Fibroblast of lung (primary cell): Measurements from ENCODE around the gene LMO3. TPM values are rescaled to one million over a fixed set of nuclear protein-coding genes. Genes with fewer than 3 reads are reported as not detected.
A peak's percentile ranks its signal among the peaks of the same experiment; 100 is the strongest.

Experiments used
- DNase-seq, 2 donors: peaks; one replicate each; pipeline versions ENCODE4 v3.0.0 to v3.0.0-alpha.2; 2010; ENCODE audit warnings: low read depth in 2 of 2
- H2AFZ ChIP-seq: 2 replicates; pipeline ENCODE4 v1.5.1; 2012; ENCODE audit warnings: low read length, control low read depth, inconsistent platforms
- H3K27ac ChIP-seq: 2 replicates; pipeline ENCODE4 v1.5.1; 2011; ENCODE audit warnings: low read length, control low read depth; ENCODE audit not compliant: insufficient read depth
- H3K27me3 ChIP-seq: 2 replicates; pipeline ENCODE4 v1.5.1; 2011; ENCODE audit warnings: mild to moderate bottlenecking, low read length; ENCODE audit not compliant: control insufficient read depth, insufficient read depth
- H3K36me3 ChIP-seq: 2 replicates; pipeline ENCODE4 v1.5.1; 2011; ENCODE audit warnings: low read length; ENCODE audit not compliant: control insufficient read depth, insufficient read depth
- H3K4me1 ChIP-seq: 2 replicates; pipeline ENCODE4 v1.5.1; 2011; ENCODE audit warnings: low read length; ENCODE audit not compliant: control insufficient read depth, insufficient read depth; ENCODE audit errors: extremely low read depth
- H3K4me2 ChIP-seq: 2 replicates; pipeline ENCODE4 v1.5.1; 2011; ENCODE audit warnings: low read length, control low read depth; ENCODE audit not compliant: insufficient read depth; ENCODE audit errors: extremely low read depth
- H3K4me3 ChIP-seq, 4 experiments: fragments of 200-600 bp in 1 of 4; sonication (generic) in 1 of 4; replicated peaks in 1 of 4; 2 replicates each; pipeline ENCODE4 v1.5.1; 2011 to 2016; ENCODE audit warnings: low read length in 4 of 4, low read depth in 3 of 4, mild to moderate bottlenecking in 3 of 4, control low read depth in 2 of 4, inconsistent platforms in 1 of 4, mixed read lengths in 1 of 4; ENCODE audit not compliant: insufficient read depth in 1 of 4; ENCODE audit errors: control extremely low read depth in 1 of 4
- H3K79me2 ChIP-seq: 2 replicates; pipeline ENCODE4 v1.5.1; 2012; ENCODE audit warnings: mild to moderate bottlenecking, low read length, inconsistent platforms; ENCODE audit not compliant: control insufficient read depth, insufficient read depth
- H3K9ac ChIP-seq: 2 replicates; pipeline ENCODE4 v1.5.1; 2011; ENCODE audit warnings: mild to moderate bottlenecking, low read length, control low read depth; ENCODE audit not compliant: insufficient read depth
- H3K9me3 ChIP-seq: 2 replicates; pipeline ENCODE4 v1.5.1; 2012; ENCODE audit warnings: low read depth, low read length; ENCODE audit not compliant: control insufficient read depth, insufficient read depth
- H4K20me1 ChIP-seq: 2 replicates; pipeline ENCODE4 v1.5.1; 2011; ENCODE audit warnings: low read length; ENCODE audit not compliant: control insufficient read depth, insufficient read depth; ENCODE audit errors: extremely low read depth
- EZH2 ChIP-seq: IDR thresholded peaks from 2 replicates; pipeline ENCODE4 v1.5.1; 2012; ENCODE audit warnings: low read length, control low read depth, mild to moderate bottlenecking; ENCODE audit errors: missing control alignments
- polyA plus RNA-seq, 2 donors: library from polyadenylated mRNA; depleted of rRNA in 1 of 2; stranded (reverse) in 1 of 2; unstranded in 1 of 2; fragments of >200 nt; gene quantifications; 2 replicates each; pipeline ENCODE4 v1.2.1, GENCODE V29; 2011 to 2012; ENCODE audit warnings: missing spikeins in 1 of 2
- total RNA-seq: library from RNA; depleted of rRNA; stranded (reverse); fragments of >200 nt; gene quantifications from 2 replicates; pipeline ENCODE4 v1.2.1, GENCODE V29; 2014
- TF ChIP-seq, protein P1 (sequence below), 2 donors: IDR thresholded peaks in 1 of 2; conservative IDR thresholded peaks in 1 of 2; 1 replicate in 1 of 2; 2 replicates in 1 of 2; pipeline ENCODE4 v1.5.1; 2011 to 2012; ENCODE audit warnings: low read length in 2 of 2, control low read depth in 1 of 2, inconsistent platforms in 1 of 2, low read depth in 1 of 2, mild to moderate bottlenecking in 1 of 2

The LMO3 gene
- total and polyA plus RNA-seq, 2 donors (not counting 1 experiment from before 2014, with no cell fraction given) = 0.12 to 0.50 TPM

DNA sequence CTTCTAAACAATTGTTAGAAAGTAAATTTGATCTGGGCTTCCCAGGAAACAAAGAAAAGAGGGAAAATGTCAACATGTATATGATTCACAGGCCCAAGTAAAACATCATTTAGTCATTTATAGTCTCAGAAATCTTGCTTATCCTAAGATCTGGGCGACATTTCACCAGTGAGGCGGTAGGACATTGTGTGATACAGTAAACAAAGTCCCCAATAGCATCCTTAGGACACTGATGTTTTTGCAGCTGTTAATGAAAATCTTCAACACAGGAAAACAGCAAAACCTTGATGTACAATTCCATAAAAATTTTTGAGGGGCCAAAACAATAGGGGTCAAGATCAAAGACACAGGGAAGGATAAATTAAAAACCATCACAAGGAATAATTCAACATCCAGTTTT is 20.2 kb downstream of the LMO3 start:
- H4K20me1 ChIP-seq = no peaks in the 10 kb centered on the region
- no peak overlapping the region for H3K9ac ChIP-seq
- no peaks in the 10 kb centered on the region for H3K36me3 ChIP-seq
- no peak overlapping the region for H2AFZ ChIP-seq
- no peaks in the 10 kb centered on the region for H3K4me1 ChIP-seq
- H3K27me3 ChIP-seq = no peaks in the 10 kb centered on the region
- DNase-seq = no peak
- TF ChIP-seq EZH2 = no peak
- TF ChIP-seq, protein P1, sequence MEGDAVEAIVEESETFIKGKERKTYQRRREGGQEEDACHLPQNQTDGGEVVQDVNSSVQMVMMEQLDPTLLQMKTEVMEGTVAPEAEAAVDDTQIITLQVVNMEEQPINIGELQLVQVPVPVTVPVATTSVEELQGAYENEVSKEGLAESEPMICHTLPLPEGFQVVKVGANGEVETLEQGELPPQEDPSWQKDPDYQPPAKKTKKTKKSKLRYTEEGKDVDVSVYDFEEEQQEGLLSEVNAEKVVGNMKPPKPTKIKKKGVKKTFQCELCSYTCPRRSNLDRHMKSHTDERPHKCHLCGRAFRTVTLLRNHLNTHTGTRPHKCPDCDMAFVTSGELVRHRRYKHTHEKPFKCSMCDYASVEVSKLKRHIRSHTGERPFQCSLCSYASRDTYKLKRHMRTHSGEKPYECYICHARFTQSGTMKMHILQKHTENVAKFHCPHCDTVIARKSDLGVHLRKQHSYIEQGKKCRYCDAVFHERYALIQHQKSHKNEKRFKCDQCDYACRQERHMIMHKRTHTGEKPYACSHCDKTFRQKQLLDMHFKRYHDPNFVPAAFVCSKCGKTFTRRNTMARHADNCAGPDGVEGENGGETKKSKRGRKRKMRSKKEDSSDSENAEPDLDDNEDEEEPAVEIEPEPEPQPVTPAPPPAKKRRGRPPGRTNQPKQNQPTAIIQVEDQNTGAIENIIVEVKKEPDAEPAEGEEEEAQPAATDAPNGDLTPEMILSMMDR (conservative IDR thresholded peaks at IDR 0.05 in 1 of 2, IDR thresholded peaks at IDR 0.05 in 1 of 2; ENCODE audit: low read depth in 1 of 2, low read length in 2 of 2) = no peak
- no peak overlapping the region for H3K27ac ChIP-seq
- no peaks in the 10 kb centered on the region for H3K9me3 ChIP-seq
- no peaks in the 10 kb centered on the region for H3K79me2 ChIP-seq
- no peak overlapping the region for H3K4me2 ChIP-seq
- no peak overlapping the region for H3K4me3 ChIP-seq

DNA sequence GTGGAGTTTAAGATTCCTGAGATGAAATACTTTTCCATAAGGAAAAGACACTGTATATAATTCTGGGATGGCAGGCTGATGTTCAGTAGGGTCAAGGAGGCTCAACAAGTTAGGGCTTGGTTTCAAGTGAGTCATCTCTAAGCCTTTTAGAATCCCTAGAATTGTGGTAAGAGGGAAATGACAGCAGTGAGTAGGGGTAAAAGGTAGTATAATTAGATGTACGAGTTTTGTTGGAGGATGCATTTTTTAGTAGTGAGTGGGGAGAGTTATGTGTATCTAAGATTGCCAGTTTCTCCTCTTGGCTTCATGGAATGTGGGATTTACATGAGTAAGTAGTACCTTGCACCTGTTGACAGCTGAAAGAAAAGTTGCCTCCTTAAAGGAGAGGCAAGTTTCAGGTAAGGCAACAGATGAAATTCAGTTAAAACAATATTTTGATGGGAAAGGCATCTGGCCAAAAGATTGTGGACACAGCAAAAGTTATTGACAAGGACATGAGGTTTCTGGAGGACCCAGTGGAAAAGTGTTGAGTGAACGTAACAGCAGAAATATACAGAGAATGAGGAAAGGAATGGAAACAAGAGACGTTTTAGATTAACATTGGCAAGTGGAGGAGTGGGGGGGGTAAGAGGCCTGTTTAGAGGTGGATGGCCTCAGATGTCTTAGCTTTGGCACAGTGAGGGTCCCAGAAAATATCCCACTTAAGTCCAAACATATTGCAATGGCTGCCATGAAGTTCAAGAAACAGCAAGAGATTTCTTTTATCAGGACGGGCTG is 21.8 kb downstream of the LMO3 start:
- no peak overlapping the region for H3K9ac ChIP-seq
- TF ChIP-seq EZH2 = no peak
- TF ChIP-seq, protein P1 (conservative IDR thresholded peaks at IDR 0.05 in 1 of 2, IDR thresholded peaks at IDR 0.05 in 1 of 2; ENCODE audit: low read depth in 1 of 2, low read length in 2 of 2) = no peak
- no peaks in the 10 kb centered on the region for H3K27me3 ChIP-seq
- H3K27ac ChIP-seq = no peak overlapping the region
- H3K4me2 ChIP-seq = no peak overlapping the region
- H3K36me3 ChIP-seq = no peaks in the 10 kb centered on the region
- H3K4me3 ChIP-seq = no peak overlapping the region
- no peaks in the 10 kb centered on the region for H3K79me2 ChIP-seq
- H3K9me3 ChIP-seq = no peaks in the 10 kb centered on the region
- H4K20me1 ChIP-seq = no peaks in the 10 kb centered on the region
- H2AFZ ChIP-seq = no peak overlapping the region
- H3K4me1 ChIP-seq = no peaks in the 10 kb centered on the region
- peak; percentile 26 to 87 for DNase-seq

DNA sequence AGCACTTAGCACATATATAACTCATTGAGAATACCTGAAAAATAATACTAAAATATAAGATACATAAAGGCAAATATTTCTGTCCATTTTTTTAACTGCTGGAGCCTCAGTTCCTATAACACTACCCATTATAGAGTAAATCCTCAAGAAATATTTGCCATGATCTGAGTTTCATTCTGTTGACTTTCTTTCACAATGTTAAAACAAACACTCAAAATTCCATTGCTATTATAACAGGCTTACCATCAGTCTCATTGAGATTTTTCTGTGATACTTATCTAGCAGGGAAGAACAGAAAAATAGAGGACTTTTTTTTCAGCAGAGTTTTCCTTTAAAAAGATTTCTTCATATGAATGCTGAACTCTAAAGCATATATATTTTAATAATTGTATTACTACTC is 24.5 kb downstream of the LMO3 start:
- Histone ChIP-seq H3K27ac (no peak overlapping the region), H3K27me3 (no peaks in the 10 kb centered on the region), H3K36me3 (no peaks in the 10 kb centered on the region), H2AFZ (no peak overlapping the region), H4K20me1 (no peaks in the 10 kb centered on the region), H3K4me1 (no peaks in the 10 kb centered on the region), H3K4me2 (no peak overlapping the region), H3K79me2 (no peaks in the 10 kb centered on the region), H3K9me3 (no peaks in the 10 kb centered on the region), H3K9ac (no peak overlapping the region), H3K4me3 (no peak overlapping the region)
- no peak for TF ChIP-seq EZH2
- TF ChIP-seq, protein P1 (conservative IDR thresholded peaks at IDR 0.05 in 1 of 2, IDR thresholded peaks at IDR 0.05 in 1 of 2; ENCODE audit: low read depth in 1 of 2, low read length in 2 of 2) = no peak
- peak in 1 of 2 donors; percentile 25 for DNase-seq
